HCT116 (cell line): Measurements from ENCODE around the gene FBP1. TPM values are rescaled to one million over a fixed set of nuclear protein-coding genes. Genes with fewer than 3 reads are reported as not detected.

ENCODE experiments used
- ATAC-seq: fragments of 200-7000 bp; cut with Tn5 transposase; 2 replicates; pipeline ENCODE4 v1.9.1; 2020; ENCODE audit warnings: mild to moderate bottlenecking, moderate library complexity
- BruUV-seq: library from RNA; stranded (reverse); fragments of 400-500 nt; replicated peaks from 2 replicates; lab custom pipeline; 2021; lab: Mats Ljungman, UMichigan
- CTCF ChIA-PET: fragments of 300-600 bp; sonication (Branson Sonifier 250); formaldehyde crosslinking; loops from one replicate; lab custom pipeline; 2021; ENCODE audit warnings: antibody characterized with exemption; lab: Charles Lee
- POLR2A ChIA-PET: fragments of 300-600, 350-600 bp; sonication (Branson Sonifier 250); formaldehyde crosslinking; loops from one replicate; lab custom pipeline; 2021; ENCODE audit warnings: antibody characterized with exemption; lab: Charles Lee
- RAD21 ChIA-PET, 2 experiments: fragments of 300-600 bp; sonication (Branson Sonifier 250); formaldehyde crosslinking; loops; one replicate each; lab custom pipeline; 2023; ENCODE audit warnings: low total read pairs in 2 of 2; ENCODE audit not compliant: uncharacterized antibody in 2 of 2, unreplicated experiment in 2 of 2, low non-redundant PET in 1 of 2; lab: Charles Lee
- DNase-seq: peaks from one replicate; pipeline ENCODE4 v3.0.0-alpha.2; 2010; ENCODE audit warnings: low read depth, low spot score
- H2AFZ ChIP-seq: fragments of 200-600 bp; shearing (Covaris generic), sonication (generic); 2 replicates; pipeline ENCODE4 v1.6.1; 2017; ENCODE audit warnings: low read depth, mixed run types, mixed read lengths, antibody characterized with exemption, low read length; ENCODE audit not compliant: poor library complexity, severe bottlenecking
- H3K27ac ChIP-seq: 2 replicates; pipeline ENCODE4 v1.5.1; 2012; ENCODE audit warnings: low read depth, low read length
- H3K27me3 ChIP-seq: fragments of 200-600 bp; sonication (generic); 2 replicates; pipeline ENCODE4 v1.6.1; 2016; ENCODE audit warnings: mixed run types, low read length, mixed read lengths; ENCODE audit not compliant: insufficient read depth
- H3K36me3 ChIP-seq, 2 experiments: fragments of 200-500 bp in 1 of 2; fragments of 200-600 bp in 1 of 2; sonication (Bioruptor generic) in 1 of 2; sonication (generic) in 1 of 2; 2 replicates each; pipeline versions ENCODE4 v1.5.1 to v1.6.1; 2014 to 2016; ENCODE audit warnings: low read length in 2 of 2, inconsistent platforms in 1 of 2, mixed read lengths in 1 of 2, mixed run types in 1 of 2; ENCODE audit not compliant: insufficient read depth in 2 of 2, control insufficient read depth in 1 of 2
- H3K4me1 ChIP-seq, 2 experiments: fragments of 200-600 bp in 1 of 2; sonication (generic) in 1 of 2; 2 replicates each; pipeline versions ENCODE4 v1.5.1 to v1.6.1; 2012 to 2017; ENCODE audit warnings: low read length in 2 of 2, inconsistent platforms in 1 of 2, mild to moderate bottlenecking in 1 of 2, mixed read lengths in 1 of 2, mixed run types in 1 of 2, moderate library complexity in 1 of 2; ENCODE audit not compliant: insufficient read depth in 2 of 2, control insufficient read depth in 1 of 2
- H3K4me2 ChIP-seq: fragments of 200-600 bp; sonication (generic); 2 replicates; pipeline ENCODE4 v1.6.1; 2017; ENCODE audit warnings: mixed run types, low read length, mixed read lengths
- H3K4me3 ChIP-seq, 2 experiments: fragments of 200-600 bp in 1 of 2; sonication (generic) in 1 of 2; replicated peaks in 1 of 2; 2 replicates each; pipeline ENCODE4 v1.5.1; 2011 to 2016; ENCODE audit warnings: low read length in 2 of 2, control low read depth in 1 of 2, low read depth in 1 of 2, mild to moderate bottlenecking in 1 of 2, mixed read lengths in 1 of 2, mixed run types in 1 of 2
- H3K79me2 ChIP-seq: fragments of 200-600 bp; sonication (generic); 2 replicates; pipeline ENCODE4 v1.6.1; 2017; ENCODE audit warnings: mild to moderate bottlenecking, mixed run types, low read length, moderate library complexity, mixed read lengths; ENCODE audit not compliant: insufficient read depth
- H3K9ac ChIP-seq: fragments of 200-600 bp; sonication (generic); 2 replicates; pipeline ENCODE4 v1.6.1; 2016; ENCODE audit warnings: low read length, mixed read lengths
- H3K9me2 ChIP-seq: fragments of 200-600 bp; sonication (generic), shearing (Covaris generic); 2 replicates; pipeline ENCODE4 v1.6.1; 2017; ENCODE audit warnings: mixed run types, mild to moderate bottlenecking, moderate library complexity; ENCODE audit not compliant: insufficient read depth
- H3K9me3 ChIP-seq, 2 experiments: fragments of 200-500 bp in 1 of 2; fragments of 200-600 bp in 1 of 2; sonication (Bioruptor generic) in 1 of 2; sonication (generic) in 1 of 2; 2 replicates each; pipeline ENCODE4 v1.6.1; 2014 to 2017; ENCODE audit warnings: low read length in 2 of 2, mixed read lengths in 2 of 2, inconsistent platforms in 1 of 2, low read depth in 1 of 2, mild to moderate bottlenecking in 1 of 2, mixed run types in 1 of 2, moderate library complexity in 1 of 2; ENCODE audit not compliant: control insufficient read depth in 1 of 2, insufficient read depth in 1 of 2
- H4K20me1 ChIP-seq: fragments of 200-600 bp; sonication (generic), shearing (Covaris generic); 2 replicates; pipeline ENCODE4 v1.6.1; 2017; ENCODE audit warnings: mixed run types, mild to moderate bottlenecking, moderate library complexity; ENCODE audit not compliant: insufficient read depth
- CEBPB ChIP-seq: IDR thresholded peaks from 2 replicates; pipeline ENCODE4 v1.6.1; 2012; ENCODE audit warnings: low read depth
- EGR1 ChIP-seq: IDR thresholded peaks from 2 replicates; pipeline ENCODE4 v1.6.1; 2012; ENCODE audit warnings: low read depth
- EZH2 ChIP-seq: fragments of 200-600 bp; sonication (generic); IDR thresholded peaks from 2 replicates; pipeline ENCODE4 v1.6.1; 2017; ENCODE audit warnings: antibody characterized with exemption, mixed run types
- EZH2phosphoT487 ChIP-seq: fragments of 200-600 bp; IDR thresholded peaks from 2 replicates; pipeline ENCODE4 v1.6.1; 2018; ENCODE audit warnings: antibody characterized with exemption, borderline replicate concordance
- FOSL1 ChIP-seq: IDR thresholded peaks from 2 replicates; pipeline ENCODE4 v1.6.1; 2012; ENCODE audit warnings: low read depth
- JUND ChIP-seq: IDR thresholded peaks from 2 replicates; pipeline ENCODE4 v1.6.1; 2012
- POLR2A ChIP-seq: IDR thresholded peaks from 2 replicates; pipeline ENCODE4 v1.7.0; 2011; ENCODE audit warnings: borderline replicate concordance; ENCODE audit not compliant: insufficient read depth, insufficient read length; ENCODE audit errors: extremely low read depth
- POLR2AphosphoS5 ChIP-seq: IDR thresholded peaks from 2 replicates; pipeline ENCODE4 v1.6.1; 2011; ENCODE audit warnings: mild to moderate bottlenecking, low read depth, low read length, moderate library complexity
- RAD21 ChIP-seq: IDR thresholded peaks from 2 replicates; pipeline ENCODE4 v1.6.1; 2012; ENCODE audit warnings: low read depth, mild to moderate bottlenecking
- SIN3A ChIP-seq: IDR thresholded peaks from 2 replicates; pipeline ENCODE4 v1.6.1; 2012; ENCODE audit warnings: low read depth
- TCF7L2 ChIP-seq: IDR thresholded peaks from 2 replicates; pipeline ENCODE4 v1.7.0; 2011; ENCODE audit warnings: borderline replicate concordance, inconsistent platforms; ENCODE audit not compliant: insufficient read depth, insufficient read length; ENCODE audit errors: extremely low read depth
- YY1 ChIP-seq: IDR thresholded peaks from 2 replicates; pipeline ENCODE4 v1.6.1; 2011; ENCODE audit warnings: low read length, low read depth, moderate library complexity, mild to moderate bottlenecking; ENCODE audit not compliant: insufficient replicate concordance; ENCODE audit errors: extremely low read depth
- ZFX ChIP-seq: fragments of 450-650 bp; IDR thresholded peaks from 2 replicates; pipeline ENCODE4 v1.6.1; 2017
- intact Hi-C: fragments of 100-400 bp; cut with micrococcal nuclease; formaldehyde crosslinking; loops from 2 replicates; pipeline ENCODE4 v1.10.0; 2022
- total RNA-seq: library from RNA; stranded (reverse); gene quantifications from one replicate; pipeline ENCODE4 v1.2.1, GENCODE V29; 2021; ENCODE audit not compliant: unreplicated experiment
- TF ChIP-seq, protein P1 (sequence below): IDR thresholded peaks from 2 replicates; pipeline ENCODE4 v1.6.1; 2012
- TF ChIP-seq, protein P2 (sequence below), 3 experiments: fragments of 200-600 bp in 1 of 3; sonication (generic) in 1 of 3; IDR thresholded peaks in 2 of 3; conservative IDR thresholded peaks in 1 of 3; 2 replicates each; pipeline ENCODE4 v1.5.1; 2012 to 2017; ENCODE audit warnings: low read depth in 2 of 3, low read length in 2 of 3, antibody characterized with exemption in 1 of 3, borderline replicate concordance in 1 of 3, control low read depth in 1 of 3, mild to moderate bottlenecking in 1 of 3, mixed read lengths in 1 of 3, mixed run types in 1 of 3, moderate library complexity in 1 of 3; ENCODE audit not compliant: insufficient read depth in 1 of 3
- TF ChIP-seq, protein P3 (sequence below): IDR thresholded peaks from 2 replicates; pipeline ENCODE4 v1.6.1; 2011; ENCODE audit warnings: mild to moderate bottlenecking, low read length, moderate library complexity; ENCODE audit not compliant: insufficient replicate concordance; ENCODE audit errors: extremely low read depth

The FBP1 gene
- total RNA-seq, 1 experiment from 2014 or later: 0.42 TPM

DNA sequence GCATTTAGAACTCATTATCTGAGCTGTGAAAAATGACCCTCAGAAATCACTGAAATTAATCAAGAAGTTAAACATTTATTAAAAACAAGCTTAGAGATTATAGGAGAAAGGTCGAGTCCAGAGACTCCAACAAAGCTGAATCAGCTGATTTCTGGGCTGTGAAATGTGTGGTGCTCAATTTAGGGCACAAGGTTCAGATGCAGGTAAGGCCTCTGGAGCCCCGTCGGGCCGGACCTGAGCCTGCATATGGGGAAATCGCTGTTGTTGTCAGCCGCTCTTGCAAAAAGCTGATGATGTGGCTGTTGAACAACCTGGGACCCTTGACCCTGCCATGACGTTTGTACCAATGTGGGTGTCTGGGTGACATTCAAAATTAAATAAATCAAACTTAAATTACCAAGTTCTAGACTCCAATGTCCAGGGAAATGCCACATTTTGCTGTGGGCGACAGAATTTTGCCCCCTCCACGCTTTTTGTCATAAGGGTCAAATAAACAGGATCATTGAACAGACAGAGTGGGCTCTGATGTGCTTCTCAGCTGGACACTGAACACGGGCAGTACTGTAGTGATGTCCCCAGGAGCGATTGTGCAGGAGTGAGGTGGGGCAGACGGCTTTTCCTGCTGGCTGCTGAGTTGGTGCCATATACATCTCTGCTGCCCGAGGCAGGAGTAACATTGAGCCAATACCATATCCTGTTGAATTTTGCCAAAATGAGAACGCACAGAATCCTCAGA is 27.2 kb upstream of the FBP1 start:
- ChIA-PET CTCF (no interaction called here), RAD21 (no interaction called here), POLR2A (no interaction called here)
- H3K9ac ChIP-seq: no peak overlapping the region
- no peak for ATAC-seq
- no peaks in the 10 kb centered on the region for H3K27me3 ChIP-seq
- no peak overlapping the region for H3K4me2 ChIP-seq
- peaks cover 2 to 6% of the 10 kb centered on the region in 2 experiments; a peak in 2 of 4 replicates for H3K4me1 ChIP-seq
- H3K27ac ChIP-seq: no peak overlapping the region
- no peaks in the 10 kb centered on the region for H3K9me2 ChIP-seq
- no peaks in the 10 kb centered on the region for H3K79me2 ChIP-seq
- no peaks in the 10 kb centered on the region for H3K9me3 ChIP-seq
- H2AFZ ChIP-seq: no peak overlapping the region
- H3K4me3 ChIP-seq: no peak overlapping the region
- TF ChIP-seq, protein P1, sequence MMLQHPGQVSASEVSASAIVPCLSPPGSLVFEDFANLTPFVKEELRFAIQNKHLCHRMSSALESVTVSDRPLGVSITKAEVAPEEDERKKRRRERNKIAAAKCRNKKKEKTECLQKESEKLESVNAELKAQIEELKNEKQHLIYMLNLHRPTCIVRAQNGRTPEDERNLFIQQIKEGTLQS: no peak
- TF ChIP-seq, protein P2, sequence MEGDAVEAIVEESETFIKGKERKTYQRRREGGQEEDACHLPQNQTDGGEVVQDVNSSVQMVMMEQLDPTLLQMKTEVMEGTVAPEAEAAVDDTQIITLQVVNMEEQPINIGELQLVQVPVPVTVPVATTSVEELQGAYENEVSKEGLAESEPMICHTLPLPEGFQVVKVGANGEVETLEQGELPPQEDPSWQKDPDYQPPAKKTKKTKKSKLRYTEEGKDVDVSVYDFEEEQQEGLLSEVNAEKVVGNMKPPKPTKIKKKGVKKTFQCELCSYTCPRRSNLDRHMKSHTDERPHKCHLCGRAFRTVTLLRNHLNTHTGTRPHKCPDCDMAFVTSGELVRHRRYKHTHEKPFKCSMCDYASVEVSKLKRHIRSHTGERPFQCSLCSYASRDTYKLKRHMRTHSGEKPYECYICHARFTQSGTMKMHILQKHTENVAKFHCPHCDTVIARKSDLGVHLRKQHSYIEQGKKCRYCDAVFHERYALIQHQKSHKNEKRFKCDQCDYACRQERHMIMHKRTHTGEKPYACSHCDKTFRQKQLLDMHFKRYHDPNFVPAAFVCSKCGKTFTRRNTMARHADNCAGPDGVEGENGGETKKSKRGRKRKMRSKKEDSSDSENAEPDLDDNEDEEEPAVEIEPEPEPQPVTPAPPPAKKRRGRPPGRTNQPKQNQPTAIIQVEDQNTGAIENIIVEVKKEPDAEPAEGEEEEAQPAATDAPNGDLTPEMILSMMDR (IDR thresholded peaks at IDR 0.05 in 2 of 3, conservative IDR thresholded peaks at IDR 0.05 in 1 of 3; ENCODE audit: borderline replicate concordance in 1 of 3, insufficient read depth in 1 of 3, low read depth in 2 of 3, low read length in 2 of 3): no peak
- BruUV-seq: no TSS peak
- intact Hi-C loops: loop anchor here (5.0 kb wide), 1 partner anchor 1551 kb away; no protein-coding TSS in a partner anchor
- DNase-seq: no peak
- no peaks in the 10 kb centered on the region for H3K36me3 ChIP-seq
- no peaks in the 10 kb centered on the region for H4K20me1 ChIP-seq

DNA sequence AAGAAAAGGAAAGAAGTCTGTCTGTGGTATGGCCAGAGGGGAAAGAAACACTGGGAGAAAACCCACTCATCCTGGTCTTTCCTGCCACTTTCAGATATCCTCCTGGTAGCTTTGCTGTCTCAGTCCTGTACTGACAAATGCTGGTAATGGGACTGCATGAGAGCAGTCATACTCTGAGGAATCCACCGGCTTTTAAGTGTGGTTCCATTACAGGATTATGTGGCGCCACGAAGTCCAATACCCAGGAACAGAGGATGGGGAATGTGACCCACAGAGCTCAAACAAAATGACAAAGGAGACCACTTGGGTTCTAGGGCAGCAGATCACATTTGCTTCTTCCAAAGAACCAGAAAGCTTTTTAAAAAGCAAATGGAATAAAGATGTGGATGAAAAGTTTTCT is 26.3 kb upstream of the FBP1 start:
- H2AFZ ChIP-seq: no peak overlapping the region
- no peak for DNase-seq
- ChIA-PET CTCF (no interaction called here), RAD21 (no interaction called here), POLR2A (interaction anchor here (0.8 kb wide), 1 partner anchor 61 kb away, joined by 3 read pairs; no protein-coding TSS in a partner anchor)
- no peaks in the 10 kb centered on the region for H3K36me3 ChIP-seq
- H3K79me2 ChIP-seq: no peaks in the 10 kb centered on the region
- intact Hi-C loops: loop anchor here (5.0 kb wide), 1 partner anchor 1552 kb away; no protein-coding TSS in a partner anchor
- H3K4me3 ChIP-seq: no peak overlapping the region
- H3K4me1 ChIP-seq: peaks cover 2 to 6% of the 10 kb centered on the region in 2 experiments; a peak in 2 of 4 replicates
- H3K27ac ChIP-seq: no peak overlapping the region
- H4K20me1 ChIP-seq: no peaks in the 10 kb centered on the region
- no peak overlapping the region for H3K4me2 ChIP-seq
- H3K9ac ChIP-seq: no peak overlapping the region
- no peak for ATAC-seq
- no peaks in the 10 kb centered on the region for H3K27me3 ChIP-seq
- no TSS peak for BruUV-seq
- H3K9me2 ChIP-seq: no peaks in the 10 kb centered on the region
- no peaks in the 10 kb centered on the region for H3K9me3 ChIP-seq
- TF ChIP-seq POLR2A: no peak
- TF ChIP-seq EGR1: no peak
- no peak for TF ChIP-seq EZH2phosphoT487
- TF ChIP-seq SIN3A: no peak
- TF ChIP-seq JUND: no peak
- TF ChIP-seq CEBPB: no peak
- no peak for TF ChIP-seq FOSL1
- no peak for TF ChIP-seq ZFX
- TF ChIP-seq RAD21: no peak
- TF ChIP-seq EZH2: no peak
- TF ChIP-seq, protein P3, sequence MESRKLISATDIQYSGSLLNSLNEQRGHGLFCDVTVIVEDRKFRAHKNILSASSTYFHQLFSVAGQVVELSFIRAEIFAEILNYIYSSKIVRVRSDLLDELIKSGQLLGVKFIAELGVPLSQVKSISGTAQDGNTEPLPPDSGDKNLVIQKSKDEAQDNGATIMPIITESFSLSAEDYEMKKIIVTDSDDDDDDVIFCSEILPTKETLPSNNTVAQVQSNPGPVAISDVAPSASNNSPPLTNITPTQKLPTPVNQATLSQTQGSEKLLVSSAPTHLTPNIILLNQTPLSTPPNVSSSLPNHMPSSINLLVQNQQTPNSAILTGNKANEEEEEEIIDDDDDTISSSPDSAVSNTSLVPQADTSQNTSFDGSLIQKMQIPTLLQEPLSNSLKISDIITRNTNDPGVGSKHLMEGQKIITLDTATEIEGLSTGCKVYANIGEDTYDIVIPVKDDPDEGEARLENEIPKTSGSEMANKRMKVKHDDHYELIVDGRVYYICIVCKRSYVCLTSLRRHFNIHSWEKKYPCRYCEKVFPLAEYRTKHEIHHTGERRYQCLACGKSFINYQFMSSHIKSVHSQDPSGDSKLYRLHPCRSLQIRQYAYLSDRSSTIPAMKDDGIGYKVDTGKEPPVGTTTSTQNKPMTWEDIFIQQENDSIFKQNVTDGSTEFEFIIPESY: no peak
- TF ChIP-seq TCF7L2: no peak
- no peak for TF ChIP-seq POLR2AphosphoS5
- no peak for TF ChIP-seq YY1
